Naive thymus-derived CD8-positive, alpha-beta T cell (primary cell): ENCODE measurements around the gene CCL5. TPM values are rescaled to one million over a fixed set of nuclear protein-coding genes. Genes with fewer than 3 reads are reported as not detected.
A peak's percentile ranks its signal among the peaks of the same experiment; 100 is the strongest.

Source experiments
- ATAC-seq, 2 donors: fragments of 150-1000 bp; cut with Tn5 transposase in 1 of 2; sonication (Bioruptor Pico), chemical (Tn5 transposase) in 1 of 2; 1 replicate in 1 of 2; 2 replicates in 1 of 2; pipeline ENCODE4 v1.10.0; 2021; ENCODE audit warnings: mild to moderate bottlenecking in 2 of 2, moderate library complexity in 2 of 2
- POLR2A ChIA-PET: fragments of 350-600 bp; sonication (Branson Sonifier 250); formaldehyde crosslinking; loops from one replicate; lab custom pipeline; 2021; ENCODE audit warnings: antibody characterized with exemption; lab: Charles Lee
- DNase-seq, 10 donors: peaks; one replicate each; pipeline versions ENCODE4 v3.0.0 to v3.0.0-alpha.2; 2020 to 2022
- H3K27ac Mint-ChIP-seq, 10 donors: one replicate each; pipeline ENCODE4 v1.8.0; 2020 to 2022; ENCODE audit warnings: mild to moderate bottlenecking in 10 of 10, mixed read lengths in 10 of 10, moderate library complexity in 4 of 10, inconsistent platforms in 1 of 10
- H3K27me3 Mint-ChIP-seq, 5 donors: one replicate each; pipeline ENCODE4 v1.8.0; 2021 to 2022; ENCODE audit warnings: mixed read lengths in 5 of 5
- H3K36me3 Mint-ChIP-seq, 3 donors: one replicate each; pipeline ENCODE4 v1.8.0; 2020 to 2022; ENCODE audit warnings: mixed read lengths in 3 of 3, mild to moderate bottlenecking in 2 of 3, inconsistent platforms in 1 of 3
- H3K4me1 Mint-ChIP-seq, 4 donors: one replicate each; pipeline ENCODE4 v1.8.0; 2021 to 2022; ENCODE audit warnings: mixed read lengths in 4 of 4
- H3K4me3 Mint-ChIP-seq, 10 donors: one replicate each; pipeline ENCODE4 v1.8.0; 2020 to 2022; ENCODE audit warnings: mild to moderate bottlenecking in 10 of 10, mixed read lengths in 10 of 10, moderate library complexity in 6 of 10, inconsistent platforms in 1 of 10
- H3K9me3 Mint-ChIP-seq, 9 donors: one replicate each; pipeline ENCODE4 v1.8.0; 2020 to 2022; ENCODE audit warnings: mixed read lengths in 9 of 9, mild to moderate bottlenecking in 3 of 9, inconsistent platforms in 1 of 9, moderate library complexity in 1 of 9
- polyA plus RNA-seq, 3 donors: library from polyadenylated mRNA; unstranded; fragments of 300-500 nt; fragmentation: Illumina TruSeq; gene quantifications; one replicate each; pipeline ENCODE4 v1.2.3, GENCODE V29; 2021
- total RNA-seq, 8 experiments: library from RNA in 2 of 8; stranded (reverse) in 2 of 8; gene quantifications; one replicate each; pipeline ENCODE4 v1.2.3 and lab custom pipeline; 2021 to 2026

CCL5 gene
- total and polyA plus RNA-seq, 5 experiments from 2014 or later: 41.5 to 1,286 (median 84.3) TPM

GRCh38 chr17:35895636-35896587 is 15.8 kb upstream of the CCL5 start:
- peak in 1 of 10 donors; percentile 11 for DNase-seq
- H3K27me3 Mint-ChIP-seq: peaks cover 0 to 8% (median 0%) of the 10 kb centered on the region in 5 donors
- peak; percentile 23 to 37 for ATAC-seq
- H3K36me3 Mint-ChIP-seq: no peaks in the 10 kb centered on the region
- H3K4me1 Mint-ChIP-seq: peaks cover 28 to 86% (median 71%) of the 10 kb centered on the region in 4 donors
- peak overlapping the region in 3 of 10 donors; percentile 50 to 83 (median 75) for H3K4me3 Mint-ChIP-seq
- H3K27ac Mint-ChIP-seq: peak overlapping the region in 7 of 10 donors; percentile 47 to 92 (median 68)
- H3K9me3 Mint-ChIP-seq: no peaks in the 10 kb centered on the region
- POLR2A ChIA-PET: interaction anchor here (0.8 to 0.9 kb wide), 2 partner anchors 15 to 19 kb away, joined by 3 read pairs; partner anchors contain the start of gene CCL5

GRCh38 chr17:35894206-35894605 is 14.0 kb upstream of the CCL5 start:
- Mint-ChIP-seq H3K4me1 (peaks cover 22 to 85% (median 67%) of the 10 kb centered on the region in 4 donors), H3K27me3 (peaks cover 0 to 2% (median 0%) of the 10 kb centered on the region in 5 donors), H3K36me3 (no peaks in the 10 kb centered on the region), H3K4me3 (no peak overlapping the region), H3K9me3 (no peaks in the 10 kb centered on the region), H3K27ac (peak overlapping the region in 3 of 10 donors; percentile 28 to 53 (median 49))
- ATAC-seq (no peak), DNase-seq (no peak)
- POLR2A ChIA-PET: interaction anchor here (0.7 to 1.0 kb wide), 2 partner anchors 14 to 19 kb away, joined by 4 to 8 read pairs; partner anchors contain the start of gene CCL5

GRCh38 chr17:35893751-35894150 is 13.6 kb upstream of the CCL5 start:
- peaks cover 20 to 85% (median 66%) of the 10 kb centered on the region in 4 donors for H3K4me1 Mint-ChIP-seq
- peak overlapping the region in 3 of 10 donors; percentile 28 to 62 (median 49) for H3K27ac Mint-ChIP-seq

GRCh38 chr17:35892091-35893035 is 12.2 kb upstream of the CCL5 start:
- Mint-ChIP-seq H3K4me3 (peak overlapping the region in 1 of 10 donors; percentile 38), H3K27me3 (peaks cover 0 to 2% (median 0%) of the 10 kb centered on the region in 5 donors), H3K9me3 (no peaks in the 10 kb centered on the region), H3K36me3 (no peaks in the 10 kb centered on the region), H3K27ac (peak overlapping the region in 7 of 10 donors; percentile 16 to 85 (median 66)), H3K4me1 (peaks cover 17 to 76% (median 59%) of the 10 kb centered on the region in 4 donors)
- DNase-seq (peak in 1 of 10 donors; percentile 24), ATAC-seq (no peak)
- POLR2A ChIA-PET: interaction anchor here (0.7 to 4.0 kb wide), 2 partner anchors 14 to 20 kb away, joined by 3 to 43 read pairs; partner anchors contain the start of gene CCL5

More at GRCh38 chr17:35893751-35894150, 13.6 kb upstream of the CCL5 start:
- ATAC-seq: no peak
- Mint-ChIP-seq H3K27me3 (peaks cover 0 to 2% (median 0%) of the 10 kb centered on the region in 5 donors), H3K4me3 (no peak overlapping the region), H3K9me3 (no peaks in the 10 kb centered on the region), H3K36me3 (no peaks in the 10 kb centered on the region)
- POLR2A ChIA-PET: interaction anchor here (1.0 kb wide), 1 partner anchor 14 kb away, joined by 4 read pairs; the partner anchor contains the start of gene CCL5
- no peak for DNase-seq

- H3K27me3 Mint-ChIP-seq: peaks cover 0 to 2% (median 0%) of the 10 kb centered on the region in 5 donors
- peaks cover 17 to 70% (median 57%) of the 10 kb centered on the region in 4 donors for H3K4me1 Mint-ChIP-seq
- DNase-seq (no peak), ATAC-seq (peak in 1 of 2 donors; percentile 52)
- H3K36me3 Mint-ChIP-seq: no peaks in the 10 kb centered on the region
- H3K4me3 Mint-ChIP-seq: peak overlapping the region in 6 of 10 donors; percentile 18 to 76 (median 32)
- no peaks in the 10 kb centered on the region for H3K9me3 Mint-ChIP-seq
- peak overlapping the region; percentile 20 to 86 (median 76) for H3K27ac Mint-ChIP-seq
- POLR2A ChIA-PET: interaction anchor here (4.0 kb wide), 1 partner anchor 13 kb away, joined by 43 read pairs; the partner anchor contains the start of gene CCL5
These were observed 11.1 kb upstream of the CCL5 start for GRCh38 chr17:35891269-35891668.

- H3K9me3 Mint-ChIP-seq: no peaks in the 10 kb centered on the region
- POLR2A ChIA-PET: interaction anchor here (0.6 to 4.0 kb wide), 2 partner anchors 13 to 65 kb away, joined by 5 to 43 read pairs; partner anchors contain the start of gene CCL5
- DNase-seq: peak in 6 of 10 donors; percentile 23 to 64 (median 40)
- H3K27me3 Mint-ChIP-seq: peaks cover 0 to 2% (median 0%) of the 10 kb centered on the region in 5 donors
- no peaks in the 10 kb centered on the region for H3K36me3 Mint-ChIP-seq
- ATAC-seq: peak; percentile 67 to 73
- H3K4me3 Mint-ChIP-seq: peak overlapping the region in 7 of 10 donors; percentile 18 to 76 (median 45)
- peak overlapping the region; percentile 20 to 86 (median 76) for H3K27ac Mint-ChIP-seq
- peaks cover 15 to 65% (median 52%) of the 10 kb centered on the region in 4 donors for H3K4me1 Mint-ChIP-seq
These were observed 10.6 kb upstream of the CCL5 start for GRCh38 chr17:35890774-35891155.

GRCh38 chr17:35889818-35890773 is 9.9 kb upstream of the CCL5 start:
- Mint-ChIP-seq H3K36me3 (no peaks in the 10 kb centered on the region), H3K27me3 (peaks cover 0 to 2% (median 0%) of the 10 kb centered on the region in 5 donors), H3K4me1 (peaks cover 15 to 58% (median 45%) of the 10 kb centered on the region in 4 donors), H3K27ac (peak overlapping the region; percentile 20 to 94 (median 65)), H3K9me3 (no peaks in the 10 kb centered on the region), H3K4me3 (peak overlapping the region in 6 of 10 donors; percentile 18 to 76 (median 44))
- POLR2A ChIA-PET: interaction anchor here (0.6 to 4.0 kb wide), 4 partner anchors 12 to 312 kb away, joined by 3 to 43 read pairs (median 4); partner anchors contain the start of genes CCL5 and PEX12
- ATAC-seq (peak in 1 of 2 donors; percentile 26), DNase-seq (no peak)

GRCh38 chr17:35889241-35889640 is 9.1 kb upstream of the CCL5 start:
- Mint-ChIP-seq H3K4me3 (peak overlapping the region in 2 of 10 donors; percentile 6 to 59), H3K27me3 (peaks cover 0 to 2% (median 0%) of the 10 kb centered on the region in 5 donors), H3K4me1 (peaks cover 15 to 54% (median 45%) of the 10 kb centered on the region in 4 donors), H3K27ac (peak overlapping the region in 7 of 10 donors; percentile 33 to 93 (median 62)), H3K36me3 (no peaks in the 10 kb centered on the region), H3K9me3 (no peaks in the 10 kb centered on the region)
- no peak for DNase-seq
- POLR2A ChIA-PET: interaction anchor here (1.2 to 4.0 kb wide), 3 partner anchors 11 to 20 kb away, joined by 3 to 43 read pairs (median 4); partner anchors contain the start of genes CCL5 and HEATR9
- no peak for ATAC-seq

GRCh38 chr17:35878361-35878760 is 1.8 kb downstream of the CCL5 start:
- POLR2A ChIA-PET: interaction anchor here (0.5 to 6.5 kb wide), 4 partner anchors 12 to 621 kb away, joined by 3 to 43 read pairs (median 9); no protein-coding TSS in a partner anchor
- no peak for DNase-seq
- Mint-ChIP-seq H3K27ac (peak overlapping the region in 4 of 10 donors; percentile 2 to 96 (median 46)), H3K4me3 (peak overlapping the region in 9 of 10 donors; percentile 16 to 95 (median 56)), H3K4me1 (peaks cover 12 to 61% (median 34%) of the 10 kb centered on the region in 4 donors), H3K27me3 (no peaks in the 10 kb centered on the region), H3K9me3 (no peaks in the 10 kb centered on the region), H3K36me3 (no peaks in the 10 kb centered on the region)
- no peak for ATAC-seq

- Mint-ChIP-seq H3K4me1 (peaks cover 12 to 64% (median 37%) of the 10 kb centered on the region in 4 donors), H3K4me3 (peak overlapping the region in 4 of 10 donors; percentile 7 to 95 (median 74)), H3K36me3 (no peaks in the 10 kb centered on the region), H3K9me3 (no peaks in the 10 kb centered on the region), H3K27me3 (no peaks in the 10 kb centered on the region), H3K27ac (peak overlapping the region in 3 of 10 donors; percentile 12 to 96 (median 94))
- no peak for ATAC-seq
- no peak for DNase-seq
- POLR2A ChIA-PET: interaction anchor here (0.5 to 6.5 kb wide), 4 partner anchors 13 to 622 kb away, joined by 3 to 43 read pairs (median 4); no protein-coding TSS in a partner anchor
These were observed 2.7 kb downstream of the CCL5 start for GRCh38 chr17:35877345-35878029.
